GM12878 (cell line): ENCODE data around the gene ARFGAP3. TPM values are rescaled to one million over a fixed set of nuclear protein-coding genes. Genes with fewer than 3 reads are reported as not detected.

Source experiments
- ATAC-seq: fragments of 200-7000 bp; cut with Tn5 transposase; 3 replicates; pipeline ENCODE4 v1.9.1; 2020; ENCODE audit warnings: mild to moderate bottlenecking, moderate library complexity
- BruUV-seq: library from RNA; stranded (reverse); fragments of 400-500 nt; replicated peaks from 2 replicates; lab custom pipeline; 2021; lab: Mats Ljungman, UMichigan
- CTCF ChIA-PET: fragments of 300-600 bp; sonication (Branson Sonifier 250); formaldehyde crosslinking; extraction: SDS; loops from one replicate; lab custom pipeline; 2021; ENCODE audit warnings: inconsistent platforms; lab: Yijun Ruan, JAX
- POLR2A ChIA-PET: fragments of 350-600 bp; formaldehyde crosslinking; extraction: SDS; loops from one replicate; lab custom pipeline; 2021; ENCODE audit warnings: inconsistent platforms; lab: Charles Lee
- RAD21 ChIA-PET: fragments of 300-600 bp; sonication (Branson Sonifier 250); formaldehyde crosslinking; loops from one replicate; lab custom pipeline; 2023; ENCODE audit warnings: antibody characterized with exemption; ENCODE audit not compliant: unreplicated experiment; lab: Charles Lee
- SMC1A ChIA-PET: fragments of 300-600 bp; sonication (Branson Sonifier 250); formaldehyde crosslinking; loops from one replicate; lab custom pipeline; 2023; ENCODE audit not compliant: unreplicated experiment, uncharacterized antibody; lab: Charles Lee
- DNase-seq: peaks from one replicate; pipeline ENCODE4 v3.0.0-alpha.2; 2011; ENCODE audit warnings: low read depth, low spot score
- FAIRE-seq: peaks from 3 replicates; lab custom pipeline; 2011; peaks lifted over from hg19 to GRCh38; lab: Jason Lieb, UNC
- H2AFZ ChIP-seq: 2 replicates; pipeline ENCODE4 v1.6.0; 2011; ENCODE audit warnings: low read depth, low read length, control low read depth; ENCODE audit not compliant: control insufficient read depth
- H3K27ac ChIP-seq: 2 replicates; pipeline ENCODE4 v1.5.1; 2011; ENCODE audit warnings: control low read depth; ENCODE audit not compliant: control insufficient read depth, insufficient read depth
- H3K27me3 ChIP-seq, 2 experiments: replicated peaks in 1 of 2; 2 replicates each; pipeline versions ENCODE4 v1.6.0 to v1.6.1; 2011; ENCODE audit warnings: low read length in 1 of 2; ENCODE audit not compliant: control insufficient read depth in 2 of 2, insufficient read depth in 2 of 2
- H3K36me3 ChIP-seq, 2 experiments: 2 replicates each; pipeline ENCODE4 v1.5.1; 2011; ENCODE audit warnings: low read length in 1 of 2; ENCODE audit not compliant: control insufficient read depth in 2 of 2, insufficient read depth in 2 of 2
- H3K4me1 ChIP-seq: 2 replicates; pipeline ENCODE4 v1.6.1; 2011; ENCODE audit warnings: mild to moderate bottlenecking, low read length, moderate library complexity, mixed read lengths; ENCODE audit not compliant: control insufficient read depth, insufficient read depth
- H3K4me2 ChIP-seq: 2 replicates; pipeline ENCODE4 v1.6.0; 2011; ENCODE audit warnings: control low read depth; ENCODE audit not compliant: control insufficient read depth, insufficient read depth
- H3K4me3 ChIP-seq: fragments of 200-600 bp; sonication (generic); 2 replicates; pipeline ENCODE4 v1.5.1; 2016
- H3K79me2 ChIP-seq: 2 replicates; pipeline ENCODE4 v1.6.0; 2011; ENCODE audit warnings: low read length; ENCODE audit not compliant: control insufficient read depth, insufficient read depth
- H3K9ac ChIP-seq: 2 replicates; pipeline ENCODE4 v1.8.0; 2011; ENCODE audit warnings: low read length, control low read depth, mixed read lengths; ENCODE audit not compliant: control insufficient read depth, insufficient read depth
- H3K9me3 ChIP-seq: replicated peaks from 3 replicates; pipeline ENCODE4 v1.5.1; 2011; ENCODE audit warnings: mild to moderate bottlenecking, low read length; ENCODE audit not compliant: control insufficient read depth, insufficient read depth
- H4K20me1 ChIP-seq: 2 replicates; pipeline ENCODE4 v1.6.0; 2011; ENCODE audit not compliant: control insufficient read depth, insufficient read depth
- CBX3 ChIP-seq: fragments of 200-600 bp; sonication (generic); IDR thresholded peaks from 2 replicates; pipeline ENCODE4 v1.6.1; 2016; ENCODE audit warnings: low read depth, borderline replicate concordance
- CEBPB ChIP-seq, 2 experiments: fragments of 150-350 bp in 1 of 2; IDR thresholded peaks; 2 replicates each; pipeline ENCODE4 v1.6.1; 2012 to 2014; ENCODE audit warnings: low read depth in 2 of 2, low read length in 2 of 2, borderline replicate concordance in 1 of 2, inconsistent platforms in 1 of 2
- CHD4 ChIP-seq: fragments of 200-600 bp; sonication (generic); IDR thresholded peaks from 2 replicates; pipeline ENCODE4 v1.6.1; 2016; ENCODE audit warnings: mild to moderate bottlenecking
- EP300 ChIP-seq, 2 experiments: fragments of 150-350 bp in 1 of 2; IDR thresholded peaks; 2 replicates each; pipeline ENCODE4 v1.6.1; 2011 to 2012; ENCODE audit warnings: low read depth in 2 of 2, low read length in 2 of 2, borderline replicate concordance in 1 of 2, improper control_type of control experiment in 1 of 2, inconsistent platforms in 1 of 2; ENCODE audit not compliant: control insufficient read depth in 1 of 2
- IKZF1 ChIP-seq: fragments of 450-650 bp; conservative IDR thresholded peaks from 2 replicates; pipeline ENCODE4 v1.6.1; 2017; ENCODE audit warnings: antibody characterized with exemption, mild to moderate bottlenecking
- NFYB ChIP-seq: IDR thresholded peaks from 2 replicates; pipeline ENCODE4 v1.6.1; 2011; ENCODE audit warnings: low read depth, mild to moderate bottlenecking, low read length, improper control_type of control experiment, moderate library complexity; ENCODE audit not compliant: insufficient read depth
- RUNX3 ChIP-seq: IDR thresholded peaks from 2 replicates; pipeline ENCODE4 v1.6.1; 2012; ENCODE audit warnings: low read length, inconsistent platforms
- SUZ12 ChIP-seq: fragments of 200-600 bp; sonication (generic); IDR thresholded peaks from one replicate; pipeline ENCODE4 v1.6.1; 2018; ENCODE audit warnings: antibody characterized with exemption, mild to moderate bottlenecking; ENCODE audit not compliant: unreplicated experiment
- TCF12 ChIP-seq: IDR thresholded peaks from 2 replicates; pipeline ENCODE4 v1.6.1; 2011; ENCODE audit warnings: low read depth, mild to moderate bottlenecking, low read length
- USF2 ChIP-seq: IDR thresholded peaks from 2 replicates; pipeline ENCODE4 v1.6.1; 2011; ENCODE audit warnings: low read depth, low read length, improper control_type of control experiment, borderline replicate concordance
- WRNIP1 ChIP-seq: IDR thresholded peaks from 2 replicates; pipeline ENCODE4 v1.6.1; 2011; ENCODE audit warnings: low read depth, low read length, improper control_type of control experiment, borderline replicate concordance
- ZNF384 ChIP-seq: IDR thresholded peaks from 2 replicates; pipeline ENCODE4 v1.6.1; 2012; ENCODE audit warnings: low read depth, mild to moderate bottlenecking, low read length, improper control_type of control experiment, borderline replicate concordance
- ZNF687 ChIP-seq: fragments of 450-650 bp; IDR thresholded peaks from 2 replicates; pipeline ENCODE4 v1.6.1; 2017; ENCODE audit warnings: mild to moderate bottlenecking, moderate library complexity
- WGBS: methylation state at CpG from one replicate; pipeline ENCODE4 v1.1.6; 2016; ENCODE audit warnings: low lambda C conversion rate; ENCODE audit not compliant: insufficient replicate concordance, insufficient coverage; ENCODE audit errors: missing lambda C conversion rate; 5-methylcytosine and 5-hydroxymethylcytosine counted together
- in situ Hi-C: fragments of 300-500 bp; cut with MboI; formaldehyde crosslinking; loops from 9 replicates; pipeline ENCODE4 v1.14.3; 2018; ENCODE audit warnings: mixed read lengths
- intact Hi-C: fragments of 100-400 bp; cut with micrococcal nuclease; formaldehyde crosslinking; loops from one replicate; pipeline ENCODE4 v1.14.2; 2022; ENCODE audit not compliant: unreplicated experiment
- polyA plus RNA-seq, 11 experiments: library from polyadenylated mRNA; depleted of rRNA in 4 of 11; unstranded in 6 of 11; stranded (reverse) in 5 of 11; fragments of >200 nt; fragmentation: Nextera tagmentation in 4 of 11; fragmentation: Illumina TruSeq in 1 of 11; extraction: Ambion mirVana in 4 of 11; extraction: Trizol in 1 of 11; gene quantifications; 1 replicate in 1 of 11; 2 replicates in 10 of 11; pipeline versions ENCODE4 v1.2.1 to v1.2.3, GENCODE V29; 2011 to 2016; ENCODE audit warnings: inconsistent platforms in 2 of 11, missing spikeins in 2 of 11, low read depth in 1 of 11
- total RNA-seq, 4 experiments: library from RNA; depleted of rRNA in 3 of 4; stranded (reverse); fragments of >200 nt in 3 of 4; fragmentation: Illumina TruSeq in 1 of 4; extraction: Trizol in 1 of 4; gene quantifications; 2 replicates each; pipeline versions ENCODE4 v1.2.1 to v1.2.3, GENCODE V29; 2013 to 2021

ARFGAP3 gene
- total and polyA plus RNA-seq, 10 of the 15 experiments (the other 5 are each of a cell fraction or from before 2014, with no cell fraction given): 29.7 to 50.8 (median 39.5) TPM

- SMC1A ChIA-PET: no interaction called here
- Histone ChIP-seq H3K27me3 (no peaks in the 10 kb centered on the region), H3K4me2 (no peak overlapping the region), H3K36me3 (no peaks in the 10 kb centered on the region), H3K4me3 (no peak overlapping the region), H3K9me3 (no peaks in the 10 kb centered on the region), H3K4me1 (peaks cover 7% of the 10 kb centered on the region), H3K9ac (no peak overlapping the region), H2AFZ (no peak overlapping the region), H3K79me2 (no peaks in the 10 kb centered on the region), H3K27ac (no peak overlapping the region), H4K20me1 (no peaks in the 10 kb centered on the region)
- no TSS peak for BruUV-seq
- FAIRE-seq: no peak
- no peak; the same call in 2 of the 3 replicates for ATAC-seq
- 62% methylated on average over 16 of the region's 16 CpGs for WGBS
- TF ChIP-seq CBX3: no peak
- TF ChIP-seq IKZF1: no peak
- TF ChIP-seq USF2: no peak
- TF ChIP-seq TCF12: no peak
- no peak for TF ChIP-seq SUZ12
- no peak for TF ChIP-seq RUNX3
- no peak for TF ChIP-seq CHD4
- no peak for TF ChIP-seq NFYB
- no peak for TF ChIP-seq ZNF384
- no peak for TF ChIP-seq CEBPB (IDR thresholded peaks at IDR 0.05; ENCODE audit: borderline replicate concordance in 1 of 2, low read depth in 2 of 2, low read length in 2 of 2)
- no peak for TF ChIP-seq WRNIP1
- no peak for TF ChIP-seq EP300 (IDR thresholded peaks at IDR 0.05; ENCODE audit: borderline replicate concordance in 1 of 2, control insufficient read depth in 1 of 2, low read depth in 2 of 2, low read length in 2 of 2)
- no peak for TF ChIP-seq ZNF687
- DNase-seq: no peak
- RAD21 ChIA-PET: interaction anchor here (1.4 kb wide), 1 partner anchor 81 kb away, joined by 5 read pairs; no protein-coding TSS in a partner anchor
- POLR2A ChIA-PET: no interaction called here
- CTCF ChIA-PET: interaction anchor here (0.7 to 0.9 kb wide), 2 partner anchors 30 to 155 kb away, joined by 3 read pairs; no protein-coding TSS in a partner anchor
- intact Hi-C loops (no loop called here), in situ Hi-C loops (no loop called here)
Observed at GRCh38 chr22:42786606-42787356, 70.3 kb downstream of the ARFGAP3 start.
